HG02973 (cell line): ENCODE results near the gene ELK4.

Experiments
- ATAC-seq: cut with Tn5 transposase; IDR thresholded peaks from one replicate; pipeline ENCODE4 v1.9.1; 2021; ENCODE audit warnings: moderate library complexity; ENCODE audit not compliant: unreplicated experiment

Gene ELK4

GRCh38 chr1:205583461-205584130, 48.2 kb downstream of the ELK4 start:
- ATAC-seq, result no peak

DNA sequence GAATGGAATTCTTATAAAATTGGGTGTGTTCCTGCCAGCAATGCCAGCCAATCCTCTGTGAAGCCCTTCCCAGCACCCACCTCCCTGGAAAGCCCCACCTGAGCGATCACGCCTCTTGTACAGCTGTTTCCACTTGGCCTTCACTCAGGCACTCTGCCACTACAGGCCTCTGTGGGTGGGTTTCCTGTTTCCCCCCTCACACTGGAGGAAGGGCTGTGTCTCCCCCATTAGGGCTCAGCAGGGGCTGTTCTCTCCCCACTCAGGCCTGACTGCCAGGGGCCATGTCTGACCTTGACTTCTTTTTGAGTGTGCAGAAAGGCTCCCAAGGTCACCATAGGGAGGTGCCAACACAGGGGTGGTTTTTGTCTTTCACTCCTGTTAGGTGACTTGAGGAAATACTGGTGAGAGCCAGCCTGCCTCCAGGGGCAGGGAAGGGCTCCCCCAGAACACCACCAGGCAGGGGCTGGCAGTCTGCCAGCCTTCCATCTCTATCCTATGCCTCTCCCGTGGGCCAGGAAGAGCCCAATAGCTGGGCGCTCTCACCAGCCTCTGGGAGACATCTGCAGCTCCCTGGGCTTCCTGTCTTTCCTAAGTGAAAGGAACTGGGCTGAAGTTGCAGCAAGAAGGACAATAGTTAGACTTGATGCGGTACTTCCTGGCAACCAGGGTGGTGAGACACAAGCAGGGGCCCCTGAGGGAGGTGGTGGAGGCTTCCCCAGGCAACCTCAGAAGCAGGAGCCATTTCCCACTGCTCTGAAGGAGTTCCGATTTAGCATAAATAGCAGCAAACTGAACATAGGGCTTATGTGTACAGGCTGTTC, 49.1 kb downstream of the ELK4 start:
- ATAC-seq, result no peak

DNA sequence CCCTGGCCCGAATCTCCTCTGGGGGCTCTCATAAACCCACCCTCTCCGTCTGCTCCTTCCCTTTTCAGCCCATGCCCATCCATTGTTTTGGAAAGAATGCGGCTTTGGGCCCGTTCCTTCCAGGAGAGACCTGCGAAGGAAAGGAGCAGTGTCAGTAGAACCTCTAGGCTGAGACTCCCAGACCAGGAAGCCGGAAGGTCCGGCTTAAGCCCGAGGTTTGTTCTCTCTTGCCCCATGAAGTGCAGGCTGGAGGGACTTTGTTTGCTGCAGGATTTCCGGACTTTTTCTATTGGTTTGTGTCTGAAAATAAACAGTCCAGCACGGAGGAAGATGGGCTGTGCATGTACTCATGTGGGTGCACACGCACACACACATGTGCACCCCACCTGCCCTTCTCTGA, 49.8 kb downstream of the ELK4 start:
- no peak for ATAC-seq

GRCh38 chr1:205581321-205581980, 50.4 kb downstream of the ELK4 start:
- ATAC-seq, result no peak

DNA sequence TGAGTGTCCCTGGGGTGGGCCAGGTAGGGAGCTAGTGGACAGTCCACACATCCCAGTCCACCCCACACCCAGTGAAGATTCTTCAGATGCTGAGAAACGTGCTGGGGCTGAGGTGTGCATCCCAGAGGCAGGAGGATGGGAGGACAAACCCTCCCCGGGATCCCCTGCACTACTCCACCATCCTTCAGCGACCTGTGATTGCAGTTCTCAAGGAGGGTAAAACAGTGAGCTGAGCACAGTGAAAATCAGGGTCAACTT, 51.0 kb downstream of the ELK4 start:
- ATAC-seq, result no peak

DNA sequence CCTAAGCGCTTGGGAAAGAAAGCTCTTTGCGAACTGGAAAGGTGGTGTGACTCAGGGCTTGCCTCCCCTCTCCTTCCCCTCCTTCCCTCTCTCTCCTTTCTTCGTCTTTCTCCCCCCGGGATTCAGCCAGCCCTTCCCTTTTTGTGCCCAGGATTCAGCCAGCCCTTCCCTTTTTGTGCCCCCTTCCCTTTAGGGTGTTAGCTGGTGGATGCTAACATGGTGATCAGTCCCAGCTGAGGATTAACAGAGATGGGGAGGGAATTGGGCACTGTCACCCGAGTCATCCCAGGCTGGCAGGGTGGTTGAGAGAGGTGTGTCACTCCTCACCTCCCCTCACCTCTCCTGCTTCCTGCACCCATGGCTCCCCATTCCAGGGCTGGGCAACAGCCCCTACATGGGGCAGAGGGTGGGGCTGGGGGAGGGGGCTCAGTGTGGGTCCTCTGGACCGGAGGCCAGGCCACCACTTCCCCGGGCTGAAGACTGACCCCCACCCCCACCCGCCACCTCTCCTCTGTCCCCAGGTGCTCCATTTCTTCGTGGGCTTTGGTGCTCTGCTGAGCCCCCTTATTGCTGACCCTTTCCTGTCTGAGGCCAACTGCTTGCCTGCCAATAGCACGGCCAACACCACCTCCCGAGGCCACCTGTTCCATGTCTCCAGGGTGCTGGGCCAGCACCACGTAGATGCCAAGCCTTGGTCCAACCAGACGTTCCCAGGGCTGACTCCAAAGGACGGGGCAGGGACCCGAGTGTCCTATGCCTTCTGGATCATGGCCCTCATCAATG, 51.5 kb downstream of the ELK4 start:
- ATAC-seq, result no peak

GRCh38 chr1:205579711-205580110, 52.1 kb downstream of the ELK4 start:
- no peak for ATAC-seq

GRCh38 chr1:205578780-205579571, 52.8 kb downstream of the ELK4 start:
- no peak for ATAC-seq

DNA sequence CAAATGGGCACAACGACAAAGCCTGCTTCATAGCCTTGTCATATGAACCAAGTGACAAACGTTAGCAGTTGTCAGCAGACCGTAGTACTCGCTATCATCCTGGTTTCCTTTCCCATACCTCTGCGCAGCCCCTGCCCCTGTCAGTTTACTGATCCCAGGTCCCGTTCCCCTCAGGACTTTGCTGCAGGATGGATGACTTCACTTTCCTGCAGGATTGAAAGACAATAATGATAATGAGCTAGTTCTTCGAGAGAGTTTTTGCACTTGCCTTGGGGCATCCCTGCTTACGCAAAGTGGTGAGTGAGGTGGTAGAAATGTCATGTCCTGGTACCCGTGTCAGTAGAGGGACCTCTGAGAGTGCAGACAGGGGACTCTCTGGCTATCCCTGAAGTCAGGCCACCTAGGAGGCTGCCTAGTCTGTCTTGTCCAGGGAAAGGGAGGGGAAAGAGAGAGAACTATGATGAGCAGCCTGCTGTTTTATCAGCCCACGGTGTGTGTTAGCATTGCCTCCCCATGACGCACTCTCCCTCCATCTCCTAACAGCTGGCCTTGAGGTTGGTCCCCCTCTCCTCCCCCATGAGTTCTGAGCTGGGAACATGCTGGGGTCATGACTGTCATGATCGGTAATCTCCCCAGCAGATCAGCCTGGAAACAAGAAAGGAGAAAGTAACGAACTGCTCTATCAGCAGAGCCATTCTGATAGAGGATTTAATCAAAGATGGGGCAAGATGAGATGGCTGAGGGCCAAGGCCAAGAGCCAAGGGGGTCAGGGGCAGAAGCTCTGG, 53.7 kb downstream of the ELK4 start:
- no peak for ATAC-seq

- no peak for ATAC-seq
Measured at GRCh38 chr1:205576805-205577761, 54.7 kb downstream of the ELK4 start.

GRCh38 chr1:205576011-205576410, 55.8 kb downstream of the ELK4 start:
- no peak for ATAC-seq

DNA sequence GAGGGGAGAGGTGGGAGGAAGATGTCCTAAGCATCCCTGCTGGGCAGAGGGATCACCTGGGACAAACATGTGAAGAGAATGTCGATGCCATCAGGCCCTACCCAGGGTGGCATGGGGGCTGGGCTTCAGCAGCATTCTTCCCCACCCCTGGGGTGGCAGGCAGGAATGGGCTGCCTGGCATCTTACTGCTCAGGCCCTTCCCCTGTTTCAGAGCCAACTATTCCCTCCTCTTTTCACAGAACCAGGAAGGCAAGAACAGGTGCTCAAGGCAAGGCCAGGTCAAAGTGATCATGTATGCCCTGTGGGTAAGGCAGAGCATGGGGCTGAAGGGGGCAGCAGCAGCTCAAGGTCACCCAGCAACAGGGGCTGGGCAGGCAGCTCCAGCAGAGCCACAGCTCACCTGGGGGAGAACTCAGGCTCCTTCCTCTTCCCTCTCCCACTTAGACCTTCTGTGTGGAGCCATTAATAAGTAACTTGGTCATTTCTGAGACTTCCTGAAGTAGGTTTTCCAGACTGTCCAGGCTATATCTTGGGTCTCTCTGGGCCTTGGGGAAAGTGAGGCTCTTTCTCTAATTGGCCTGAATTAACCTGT, 56.4 kb downstream of the ELK4 start:
- ATAC-seq, result no peak

- ATAC-seq, result no peak
Measured at GRCh38 chr1:205572421-205572820, 59.4 kb downstream of the ELK4 start.

DNA sequence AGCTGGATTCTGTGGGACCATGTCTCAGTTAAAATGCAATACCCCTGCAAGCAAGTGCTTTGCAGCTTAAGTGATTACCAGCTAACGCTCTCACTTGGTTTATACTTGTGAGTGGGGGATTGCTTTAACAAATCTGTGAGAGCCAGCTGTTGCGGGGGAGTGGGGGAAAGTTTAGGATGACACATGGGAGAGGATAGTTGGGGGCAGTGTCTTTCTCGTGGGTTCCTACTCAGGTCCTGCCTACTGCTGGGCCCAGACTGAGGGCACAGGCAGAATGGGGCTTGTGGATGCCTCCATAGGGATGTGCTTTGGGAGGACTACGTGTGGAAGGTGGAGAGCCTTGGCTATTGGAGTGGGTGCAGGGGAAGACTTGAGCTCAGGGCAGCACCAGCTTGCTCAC, 60.1 kb downstream of the ELK4 start:
- ATAC-seq, result no peak

- ATAC-seq, result no peak
Measured at GRCh38 chr1:205570796-205571537, 60.8 kb downstream of the ELK4 start.

DNA sequence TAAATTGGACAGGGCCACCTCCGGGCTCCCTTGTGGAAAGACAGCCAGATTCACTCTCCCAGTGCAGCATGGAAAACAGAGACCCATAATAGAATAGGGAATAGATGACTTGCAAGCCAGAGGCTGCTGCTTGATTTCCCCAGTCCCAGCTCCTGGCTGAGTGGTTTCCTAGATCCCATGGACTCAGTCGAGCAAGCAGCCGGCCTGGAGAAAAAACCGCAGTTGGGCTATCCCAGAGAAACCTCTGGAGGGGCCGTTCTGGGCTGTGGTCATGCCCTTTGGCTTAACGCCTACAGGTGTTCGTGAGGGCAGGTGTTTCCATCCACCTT, 61.7 kb downstream of the ELK4 start:
- no peak for ATAC-seq

DNA sequence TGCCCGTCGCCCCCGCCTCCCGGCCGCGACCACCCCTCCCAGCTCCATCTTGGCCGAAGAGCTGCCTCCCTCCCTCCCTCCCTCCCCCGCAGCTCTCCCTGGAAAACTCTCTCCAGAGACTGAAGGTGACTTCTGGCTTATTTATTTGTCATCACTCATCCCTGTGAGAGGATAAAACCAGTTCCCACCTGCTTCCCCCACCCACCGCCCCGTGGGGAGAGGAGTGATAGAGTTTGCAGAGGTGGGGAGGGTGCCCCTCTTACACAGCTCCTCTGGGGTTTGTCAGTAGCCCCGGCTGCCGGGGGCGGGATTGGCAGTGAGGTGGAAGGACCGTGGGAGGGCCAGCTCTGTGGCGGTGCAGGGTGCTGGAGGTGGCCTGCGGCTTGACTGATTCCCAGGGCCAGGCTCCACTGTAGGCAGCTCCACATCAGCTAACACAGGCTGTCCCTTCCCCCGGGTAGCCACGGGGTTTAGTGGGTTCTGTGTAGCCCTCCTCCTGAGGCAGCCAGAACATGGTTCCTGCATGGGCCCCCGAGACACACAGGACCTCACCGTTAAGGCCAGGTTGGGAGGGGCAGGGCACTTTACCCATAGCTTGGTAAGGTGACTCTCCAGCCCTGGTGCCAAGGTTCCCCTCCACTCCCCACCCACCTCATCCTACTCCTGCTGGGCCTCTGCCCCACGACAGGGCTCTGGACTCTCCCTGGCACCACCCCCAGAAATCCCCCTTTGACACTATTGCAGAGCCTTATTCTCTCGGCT, 62.2 kb downstream of the ELK4 start:
- no peak for ATAC-seq
